Measurements from ENCODE around the gene SPINT2. TPM values are rescaled to one million over a fixed set of nuclear protein-coding genes. Genes with fewer than 3 reads are reported as not detected.

The SPINT2 gene
- total RNA-seq, 1 donor from 2014 or later: 171 TPM

DNA sequence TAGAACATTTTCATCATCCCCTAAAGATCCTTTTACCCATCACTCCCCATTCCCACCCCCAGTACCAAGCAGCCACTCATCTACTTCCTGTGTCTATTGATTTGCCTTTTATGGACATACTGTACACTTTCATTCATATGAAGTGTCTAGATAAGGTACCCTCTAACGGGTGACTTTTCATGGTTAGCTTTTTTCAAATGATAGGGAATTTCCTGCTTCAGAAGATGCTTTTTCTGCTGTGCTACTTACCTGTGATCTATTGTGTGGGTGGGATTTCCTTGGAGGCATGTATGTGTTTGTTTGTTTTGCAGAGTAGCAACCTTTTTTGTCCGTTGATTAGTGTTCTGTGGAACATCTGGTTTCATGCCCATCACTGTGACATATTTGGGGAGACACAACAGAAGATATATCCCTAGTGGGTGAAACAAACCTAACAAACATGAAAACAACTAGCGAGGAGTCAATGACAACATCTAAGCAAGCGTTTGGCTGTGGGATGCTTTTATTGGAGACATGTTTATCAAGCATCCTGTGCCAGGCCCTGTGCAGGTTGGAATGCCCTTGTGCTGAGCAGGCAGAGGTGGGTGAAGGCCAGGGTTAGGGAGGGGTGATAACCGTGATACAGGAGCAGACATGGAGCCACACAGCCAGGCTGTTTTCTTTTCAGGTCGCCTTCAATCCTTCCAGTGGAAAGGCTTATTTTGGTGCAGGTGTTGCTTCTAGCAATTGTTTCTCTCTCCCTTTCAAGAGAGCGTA, 17.6 kb downstream of the SPINT2 start:
- H4K20me1 ChIP-seq (ENCODE audit: insufficient read depth, low read length): no peaks in the 10 kb centered on the region
- H2AFZ ChIP-seq (ENCODE audit: low read depth, low read length): no peak overlapping the region
- Mint-ChIP-seq H3K36me3 (ENCODE audit: low read depth, unreplicated experiment) (peaks cover 6% of the 10 kb centered on the region), H3K27ac (ENCODE audit: unreplicated experiment) (no peak overlapping the region), H3K4me1 (ENCODE audit: low read depth, unreplicated experiment) (peaks cover 14% of the 10 kb centered on the region), H3K27me3 (ENCODE audit: low read depth, unreplicated experiment) (no peaks in the 10 kb centered on the region), H3K4me3 (ENCODE audit: unreplicated experiment) (no peak overlapping the region), H3K9me3 (ENCODE audit: unreplicated experiment) (no peaks in the 10 kb centered on the region)
- H3K79me2 ChIP-seq (ENCODE audit: insufficient read depth, low read length): no peaks in the 10 kb centered on the region
- peaks cover 20% of the 10 kb centered on the region for H3K4me1 ChIP-seq (ENCODE audit: insufficient read depth, low read length)
- FAIRE-seq (no peak), DNase-seq (ENCODE audit: low read depth) (no peak)
- no peak overlapping the region for H3K4me3 ChIP-seq (ENCODE audit: insufficient read depth, low read depth, low read length)
- H3K27ac ChIP-seq (ENCODE audit: low read depth, low read length): no peak overlapping the region
- no peaks in the 10 kb centered on the region for H3K36me3 ChIP-seq (ENCODE audit: insufficient read depth, low read length)
- H3K4me2 ChIP-seq (ENCODE audit: low read length): no peak overlapping the region
- TF ChIP-seq, protein P1, sequence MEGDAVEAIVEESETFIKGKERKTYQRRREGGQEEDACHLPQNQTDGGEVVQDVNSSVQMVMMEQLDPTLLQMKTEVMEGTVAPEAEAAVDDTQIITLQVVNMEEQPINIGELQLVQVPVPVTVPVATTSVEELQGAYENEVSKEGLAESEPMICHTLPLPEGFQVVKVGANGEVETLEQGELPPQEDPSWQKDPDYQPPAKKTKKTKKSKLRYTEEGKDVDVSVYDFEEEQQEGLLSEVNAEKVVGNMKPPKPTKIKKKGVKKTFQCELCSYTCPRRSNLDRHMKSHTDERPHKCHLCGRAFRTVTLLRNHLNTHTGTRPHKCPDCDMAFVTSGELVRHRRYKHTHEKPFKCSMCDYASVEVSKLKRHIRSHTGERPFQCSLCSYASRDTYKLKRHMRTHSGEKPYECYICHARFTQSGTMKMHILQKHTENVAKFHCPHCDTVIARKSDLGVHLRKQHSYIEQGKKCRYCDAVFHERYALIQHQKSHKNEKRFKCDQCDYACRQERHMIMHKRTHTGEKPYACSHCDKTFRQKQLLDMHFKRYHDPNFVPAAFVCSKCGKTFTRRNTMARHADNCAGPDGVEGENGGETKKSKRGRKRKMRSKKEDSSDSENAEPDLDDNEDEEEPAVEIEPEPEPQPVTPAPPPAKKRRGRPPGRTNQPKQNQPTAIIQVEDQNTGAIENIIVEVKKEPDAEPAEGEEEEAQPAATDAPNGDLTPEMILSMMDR (IDR thresholded peaks at IDR 0.05; ENCODE audit: insufficient read depth, low read depth, low read length): no peak
- TF ChIP-seq EZH2 (IDR thresholded peaks at IDR 0.05; ENCODE audit: insufficient read depth, low read length): no peak
- H3K9me3 ChIP-seq (ENCODE audit: insufficient read depth, low read depth, low read length): no peaks in the 10 kb centered on the region
- H3K27me3 ChIP-seq (ENCODE audit: insufficient read depth, low read length): no peaks in the 10 kb centered on the region
- H3K9ac ChIP-seq (ENCODE audit: low read length): no peak overlapping the region

DNA sequence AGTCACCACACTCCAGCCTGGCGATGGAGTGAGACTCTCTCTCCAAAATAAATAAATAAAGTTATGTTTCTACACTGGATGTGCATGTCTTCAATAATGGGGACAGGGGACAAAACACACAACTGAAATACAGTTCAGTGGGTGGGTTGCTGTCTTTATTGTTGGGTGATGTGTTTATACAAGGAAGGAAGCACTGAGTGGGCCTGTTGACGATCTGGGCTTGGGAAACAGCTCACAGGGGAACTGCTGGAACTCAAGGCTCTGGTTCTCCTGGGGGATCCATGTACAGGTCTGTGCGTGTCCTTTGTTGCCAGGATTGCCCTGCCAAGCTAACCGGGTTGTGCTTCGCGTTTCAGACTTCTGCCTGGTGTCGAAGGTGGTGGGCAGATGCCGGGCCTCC, 18.9 kb downstream of the SPINT2 start:
- H4K20me1 ChIP-seq (ENCODE audit: insufficient read depth, low read length): no peaks in the 10 kb centered on the region
- H3K27me3 ChIP-seq (ENCODE audit: insufficient read depth, low read length): no peaks in the 10 kb centered on the region
- no peaks in the 10 kb centered on the region for H3K27me3 Mint-ChIP-seq (ENCODE audit: low read depth, unreplicated experiment)
- no peak overlapping the region for H3K4me2 ChIP-seq (ENCODE audit: low read length)
- H3K4me3 ChIP-seq (ENCODE audit: insufficient read depth, low read depth, low read length): no peak overlapping the region
- peaks cover 5% of the 10 kb centered on the region for H3K4me1 Mint-ChIP-seq (ENCODE audit: low read depth, unreplicated experiment)
- FAIRE-seq (no peak), DNase-seq (ENCODE audit: low read depth) (no peak)
- H3K4me1 ChIP-seq (ENCODE audit: insufficient read depth, low read length): peaks cover 16% of the 10 kb centered on the region
- no peak overlapping the region for H3K27ac ChIP-seq (ENCODE audit: low read depth, low read length)
- H3K79me2 ChIP-seq (ENCODE audit: insufficient read depth, low read length): no peaks in the 10 kb centered on the region
- no peak overlapping the region for H3K4me3 Mint-ChIP-seq (ENCODE audit: unreplicated experiment)
- no peaks in the 10 kb centered on the region for H3K36me3 ChIP-seq (ENCODE audit: insufficient read depth, low read length)
- no peaks in the 10 kb centered on the region for H3K9me3 ChIP-seq (ENCODE audit: insufficient read depth, low read depth, low read length)
- no peak overlapping the region for H3K9ac ChIP-seq (ENCODE audit: low read length)
- H3K27ac Mint-ChIP-seq (ENCODE audit: unreplicated experiment): no peak overlapping the region
- TF ChIP-seq EZH2 (IDR thresholded peaks at IDR 0.05; ENCODE audit: insufficient read depth, low read length): no peak
- TF ChIP-seq, protein P1 (IDR thresholded peaks at IDR 0.05; ENCODE audit: insufficient read depth, low read depth, low read length): no peak
- H2AFZ ChIP-seq (ENCODE audit: low read depth, low read length): no peak overlapping the region
- H3K36me3 Mint-ChIP-seq (ENCODE audit: low read depth, unreplicated experiment): peaks cover 6% of the 10 kb centered on the region
- no peaks in the 10 kb centered on the region for H3K9me3 Mint-ChIP-seq (ENCODE audit: unreplicated experiment)

DNA sequence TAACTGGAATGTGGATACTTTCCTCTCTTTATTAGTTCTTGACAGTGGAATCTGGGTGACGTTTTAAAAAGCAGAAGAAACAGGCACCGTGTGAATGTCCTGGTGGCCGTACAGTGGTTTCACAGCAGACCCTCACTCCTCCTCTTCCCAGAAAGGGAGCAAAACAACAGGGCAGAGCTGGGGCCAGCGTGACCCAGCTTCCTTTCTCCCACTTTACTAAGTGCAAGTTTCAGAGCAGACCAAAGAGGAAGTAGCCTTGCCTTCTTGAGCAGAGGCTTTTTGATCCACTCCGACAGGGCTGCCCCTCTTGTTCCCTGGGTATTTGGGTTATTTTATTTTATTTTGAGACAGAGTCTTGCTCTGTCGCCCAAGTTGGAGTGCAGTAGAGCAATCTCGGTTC, 20.0 kb downstream of the SPINT2 start:
- H3K9me3 Mint-ChIP-seq (ENCODE audit: unreplicated experiment): no peaks in the 10 kb centered on the region
- Histone ChIP-seq H3K36me3 (ENCODE audit: insufficient read depth, low read length) (no peaks in the 10 kb centered on the region), H3K4me1 (ENCODE audit: insufficient read depth, low read length) (peaks cover 15% of the 10 kb centered on the region), H3K4me3 (ENCODE audit: insufficient read depth, low read depth, low read length) (no peak overlapping the region), H3K27me3 (ENCODE audit: insufficient read depth, low read length) (no peaks in the 10 kb centered on the region), H3K9me3 (ENCODE audit: insufficient read depth, low read depth, low read length) (no peaks in the 10 kb centered on the region), H3K9ac (ENCODE audit: low read length) (no peak overlapping the region), H2AFZ (ENCODE audit: low read depth, low read length) (no peak overlapping the region), H3K4me2 (ENCODE audit: low read length) (no peak overlapping the region), H4K20me1 (ENCODE audit: insufficient read depth, low read length) (no peaks in the 10 kb centered on the region), H3K27ac (ENCODE audit: low read depth, low read length) (no peak overlapping the region), H3K79me2 (ENCODE audit: insufficient read depth, low read length) (no peaks in the 10 kb centered on the region)
- H3K27me3 Mint-ChIP-seq (ENCODE audit: low read depth, unreplicated experiment): no peaks in the 10 kb centered on the region
- peaks cover 8% of the 10 kb centered on the region for H3K36me3 Mint-ChIP-seq (ENCODE audit: low read depth, unreplicated experiment)
- DNase-seq (ENCODE audit: low read depth) (no peak), FAIRE-seq (no peak)
- no peak overlapping the region for H3K27ac Mint-ChIP-seq (ENCODE audit: unreplicated experiment)
- H3K4me1 Mint-ChIP-seq (ENCODE audit: low read depth, unreplicated experiment): no peaks in the 10 kb centered on the region
- H3K4me3 Mint-ChIP-seq (ENCODE audit: unreplicated experiment): no peak overlapping the region
- no peak for TF ChIP-seq EZH2 (IDR thresholded peaks at IDR 0.05; ENCODE audit: insufficient read depth, low read length)
